DND-41 (cell line): ENCODE data around the gene FAM171A1.
"Not testable (repeated sequence)": the region's sequence is repeated elsewhere in the genome, so short reads cannot be mapped to it uniquely, and the experiment has no call there.

Experiments
- ATAC-seq: fragments of 200-7000 bp; cut with Tn5 transposase; 3 replicates; pipeline ENCODE4 v1.9.1; 2021; ENCODE audit warnings: low read depth; ENCODE audit not compliant: insufficient read depth
- DNase-seq: peaks from one replicate; pipeline ENCODE4 v3.0.0-alpha.2; 2020
- H2AFZ ChIP-seq: 2 replicates; pipeline ENCODE4 v1.6.0; 2012; ENCODE audit warnings: low read depth, low read length
- H3K27ac ChIP-seq: 2 replicates; pipeline ENCODE4 v1.5.1; 2012; ENCODE audit warnings: low read length, inconsistent platforms
- H3K27me3 ChIP-seq: fragments of 200-600 bp; sonication (generic); 2 replicates; pipeline ENCODE4 v1.6.0; 2012; ENCODE audit warnings: low read length, mild to moderate bottlenecking, inconsistent platforms; ENCODE audit not compliant: insufficient read depth, poor library complexity
- H3K36me3 ChIP-seq: 2 replicates; pipeline ENCODE4 v1.5.1; 2012; ENCODE audit warnings: low read length, inconsistent platforms; ENCODE audit not compliant: insufficient read depth
- H3K4me1 ChIP-seq: 2 replicates; pipeline ENCODE4 v1.5.1; 2012; ENCODE audit warnings: mild to moderate bottlenecking, low read length; ENCODE audit not compliant: insufficient read depth
- H3K4me2 ChIP-seq: 2 replicates; pipeline ENCODE4 v1.6.0; 2012; ENCODE audit warnings: mild to moderate bottlenecking, moderate library complexity, low read length, inconsistent platforms; ENCODE audit not compliant: insufficient read depth
- H3K4me3 ChIP-seq, 2 experiments: fragments of 200-600 bp in 1 of 2; shearing (Covaris generic) in 1 of 2; 2 replicates each; pipeline ENCODE4 v1.5.1; 2012 to 2016; ENCODE audit warnings: inconsistent platforms in 2 of 2, low read length in 2 of 2, mild to moderate bottlenecking in 2 of 2, low read depth in 1 of 2, moderate library complexity in 1 of 2
- H3K79me2 ChIP-seq: 2 replicates; pipeline ENCODE4 v1.6.0; 2012; ENCODE audit warnings: low read length, inconsistent platforms; ENCODE audit not compliant: insufficient read depth
- H3K9ac ChIP-seq: 2 replicates; pipeline ENCODE4 v1.6.0; 2012; ENCODE audit warnings: low read depth, mild to moderate bottlenecking, inconsistent platforms, low read length, moderate library complexity
- H3K9me3 ChIP-seq: 2 replicates; pipeline ENCODE4 v1.5.1; 2012; ENCODE audit warnings: low read length, moderate library complexity, mild to moderate bottlenecking, inconsistent platforms; ENCODE audit not compliant: insufficient read depth, severe bottlenecking
- H4K20me1 ChIP-seq: 2 replicates; pipeline ENCODE4 v1.6.0; 2012; ENCODE audit warnings: low read length; ENCODE audit not compliant: insufficient read depth
- EZH2 ChIP-seq: IDR thresholded peaks from 3 replicates; pipeline ENCODE4 v1.6.1; 2012; ENCODE audit warnings: borderline replicate concordance, low read depth, mild to moderate bottlenecking, moderate library complexity, low read length, inconsistent platforms; ENCODE audit not compliant: severe bottlenecking
- TF ChIP-seq, protein P1 (sequence below): IDR thresholded peaks from 2 replicates; pipeline ENCODE4 v1.5.1; 2012; ENCODE audit warnings: borderline replicate concordance, low read length, moderate library complexity, mild to moderate bottlenecking; ENCODE audit not compliant: poor library complexity, severe bottlenecking; ENCODE audit errors: extremely low read depth

FAM171A1 gene

DNA sequence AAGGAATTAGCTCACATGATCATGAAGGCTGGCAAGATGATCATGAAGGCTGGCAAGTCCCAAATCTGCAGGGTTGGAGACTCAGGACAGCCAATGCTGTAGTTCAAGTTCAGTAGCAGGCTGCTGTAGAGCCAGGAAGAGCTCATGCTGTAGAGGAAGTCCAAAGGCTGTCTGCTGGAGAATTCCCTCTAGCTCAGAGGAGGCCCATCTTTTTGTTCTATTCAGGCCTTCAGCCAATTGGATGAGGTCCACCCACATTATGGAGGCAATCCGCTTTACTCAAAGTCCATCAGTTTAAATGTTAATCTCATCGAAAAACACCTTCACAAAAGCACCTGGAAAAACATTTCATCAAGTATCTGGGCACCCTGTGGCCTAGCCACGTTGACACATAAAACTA is 24.8 kb upstream of the FAM171A1 start:
- DNase-seq, result no peak
- Histone ChIP-seq H3K79me2 (no peaks in the 10 kb centered on the region), H3K4me3 (no peak overlapping the region), H3K4me2 (no peak overlapping the region), H3K9me3 (no peaks in the 10 kb centered on the region), H4K20me1 (no peaks in the 10 kb centered on the region), H2AFZ (no peak overlapping the region), H3K9ac (no peak overlapping the region), H3K4me1 (no peaks in the 10 kb centered on the region), H3K27ac (no peak overlapping the region), H3K27me3 (peaks cover 3% of the 10 kb centered on the region), H3K36me3 (no peaks in the 10 kb centered on the region)
- no peak for ATAC-seq
- no peak for TF ChIP-seq EZH2
- TF ChIP-seq, protein P1, sequence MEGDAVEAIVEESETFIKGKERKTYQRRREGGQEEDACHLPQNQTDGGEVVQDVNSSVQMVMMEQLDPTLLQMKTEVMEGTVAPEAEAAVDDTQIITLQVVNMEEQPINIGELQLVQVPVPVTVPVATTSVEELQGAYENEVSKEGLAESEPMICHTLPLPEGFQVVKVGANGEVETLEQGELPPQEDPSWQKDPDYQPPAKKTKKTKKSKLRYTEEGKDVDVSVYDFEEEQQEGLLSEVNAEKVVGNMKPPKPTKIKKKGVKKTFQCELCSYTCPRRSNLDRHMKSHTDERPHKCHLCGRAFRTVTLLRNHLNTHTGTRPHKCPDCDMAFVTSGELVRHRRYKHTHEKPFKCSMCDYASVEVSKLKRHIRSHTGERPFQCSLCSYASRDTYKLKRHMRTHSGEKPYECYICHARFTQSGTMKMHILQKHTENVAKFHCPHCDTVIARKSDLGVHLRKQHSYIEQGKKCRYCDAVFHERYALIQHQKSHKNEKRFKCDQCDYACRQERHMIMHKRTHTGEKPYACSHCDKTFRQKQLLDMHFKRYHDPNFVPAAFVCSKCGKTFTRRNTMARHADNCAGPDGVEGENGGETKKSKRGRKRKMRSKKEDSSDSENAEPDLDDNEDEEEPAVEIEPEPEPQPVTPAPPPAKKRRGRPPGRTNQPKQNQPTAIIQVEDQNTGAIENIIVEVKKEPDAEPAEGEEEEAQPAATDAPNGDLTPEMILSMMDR, result no peak

DNA sequence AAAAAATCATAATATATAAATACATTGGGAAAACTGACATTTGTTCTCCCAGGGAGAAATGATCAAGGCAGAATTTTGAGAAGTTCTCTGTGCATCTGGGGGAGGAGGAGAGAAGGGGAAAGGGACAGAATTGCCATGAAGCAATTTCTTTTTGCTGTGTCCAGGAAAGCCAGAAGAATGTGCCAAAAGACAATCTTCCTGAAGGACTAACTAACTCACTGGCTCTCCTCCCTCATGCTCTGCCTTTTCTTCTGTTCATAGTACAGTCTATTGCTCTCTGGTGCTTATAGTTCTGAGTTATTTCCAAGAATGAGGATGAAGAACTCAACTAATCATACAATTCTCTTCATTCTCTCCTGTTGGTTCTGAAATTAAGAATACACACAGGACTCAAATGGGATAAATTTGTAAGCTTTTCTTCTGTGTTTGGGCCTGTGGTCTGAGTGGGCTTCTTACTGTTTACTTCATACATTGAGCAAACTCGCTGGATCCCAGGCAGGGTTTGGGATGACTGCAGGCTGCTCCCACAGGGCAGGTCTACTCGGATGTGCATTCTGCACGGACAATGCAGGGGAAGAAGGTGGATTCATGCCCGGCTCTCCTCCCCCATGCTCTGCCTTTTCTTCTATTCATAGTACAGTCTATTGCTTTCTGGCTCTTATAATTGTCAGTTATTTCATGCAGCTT is 22.2 kb upstream of the FAM171A1 start:
- ATAC-seq (no peak), DNase-seq (no peak)
- Histone ChIP-seq H3K9ac (no peak overlapping the region), H3K36me3 (no peaks in the 10 kb centered on the region), H3K4me3 (no peak overlapping the region), H2AFZ (no peak overlapping the region), H3K79me2 (no peaks in the 10 kb centered on the region), H3K4me2 (no peak overlapping the region), H4K20me1 (no peaks in the 10 kb centered on the region), H3K9me3 (no peaks in the 10 kb centered on the region), H3K27ac (no peak overlapping the region), H3K27me3 (peaks cover 3% of the 10 kb centered on the region), H3K4me1 (no peaks in the 10 kb centered on the region)
- TF ChIP-seq, protein P1, result no peak
- TF ChIP-seq EZH2, result no peak

DNA sequence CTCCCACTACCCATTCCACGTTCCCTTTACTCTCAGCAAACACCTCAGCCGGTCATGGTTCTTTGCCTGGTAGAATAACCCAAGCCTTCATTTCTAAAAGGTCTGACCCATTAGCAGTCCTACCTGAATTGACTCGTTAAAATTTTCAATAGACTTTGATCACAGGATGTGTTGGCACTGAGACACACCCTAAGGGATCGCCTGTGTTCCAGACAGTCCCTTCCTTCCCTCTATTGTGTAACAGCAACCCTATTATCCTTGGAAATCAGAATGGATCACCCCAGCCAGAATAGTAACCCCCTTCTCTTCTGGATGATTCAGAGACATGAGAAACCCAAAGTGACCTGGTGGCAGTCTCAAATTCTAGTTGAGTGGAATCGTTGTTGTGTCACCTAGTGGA is 20.4 kb upstream of the FAM171A1 start:
- Histone ChIP-seq H2AFZ (no peak overlapping the region), H3K79me2 (no peaks in the 10 kb centered on the region), H3K9ac (no peak overlapping the region), H3K4me1 (no peaks in the 10 kb centered on the region), H3K4me3 (no peak overlapping the region), H3K4me2 (no peak overlapping the region), H3K27me3 (peaks cover 7% of the 10 kb centered on the region), H3K27ac (no peak overlapping the region), H3K36me3 (no peaks in the 10 kb centered on the region), H3K9me3 (no peaks in the 10 kb centered on the region), H4K20me1 (no peaks in the 10 kb centered on the region)
- DNase-seq (no peak), ATAC-seq (no peak)
- TF ChIP-seq, protein P1, result no peak
- TF ChIP-seq EZH2, result no peak

DNA sequence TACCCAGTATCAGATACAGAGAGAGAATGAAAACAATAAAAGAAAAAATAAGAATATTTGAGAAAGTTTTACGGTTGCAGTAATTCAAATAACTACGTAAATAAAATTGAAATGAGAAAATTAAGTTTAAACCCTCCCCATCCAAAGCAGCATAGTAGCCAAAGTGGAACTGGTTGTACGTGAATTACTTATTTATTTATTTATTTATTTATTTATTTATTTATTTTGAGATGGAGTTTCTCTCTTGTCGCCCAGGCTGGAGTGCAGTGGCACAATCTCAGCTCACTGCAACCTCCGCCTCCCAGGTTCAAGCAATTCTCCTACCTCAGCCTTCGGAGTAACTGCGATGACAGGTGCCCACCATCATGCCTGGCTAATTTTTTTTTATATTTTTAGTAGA is 17.1 kb upstream of the FAM171A1 start:
- not testable (repeated sequence) for H4K20me1 ChIP-seq, ATAC-seq, H3K27me3 ChIP-seq, H3K9ac ChIP-seq, H3K4me2 ChIP-seq, H3K4me1 ChIP-seq, H3K4me3 ChIP-seq, H3K27ac ChIP-seq, H3K36me3 ChIP-seq, H2AFZ ChIP-seq, DNase-seq, H3K9me3 ChIP-seq, H3K79me2 ChIP-seq
